HUES64 (cell line): ENCODE measurements around the gene FMNL1. TPM values are rescaled to one million over a fixed set of nuclear protein-coding genes. Genes with fewer than 3 reads are reported as not detected.

ENCODE experiments used
- H3K27ac ChIP-seq: 2 replicates; pipeline ENCODE4 v1.7.0; 2013; ENCODE audit warnings: low read depth, low read length, inconsistent platforms
- H3K27me3 ChIP-seq: 2 replicates; pipeline ENCODE4 v1.6.1; 2013; ENCODE audit warnings: mild to moderate bottlenecking, low read length; ENCODE audit not compliant: insufficient read depth
- H3K36me3 ChIP-seq: 2 replicates; pipeline ENCODE4 v1.6.1; 2013; ENCODE audit warnings: mild to moderate bottlenecking, low read length; ENCODE audit not compliant: insufficient read depth
- H3K4me1 ChIP-seq: 2 replicates; pipeline ENCODE4 v1.6.1; 2013; ENCODE audit warnings: mild to moderate bottlenecking, low read length, moderate library complexity; ENCODE audit not compliant: insufficient read depth
- H3K4me3 ChIP-seq: 2 replicates; pipeline ENCODE4 v1.5.1; 2013; ENCODE audit warnings: mild to moderate bottlenecking, low read length, moderate library complexity
- H3K9ac ChIP-seq: 2 replicates; pipeline ENCODE4 v1.6.1; 2013; ENCODE audit warnings: mild to moderate bottlenecking, low read depth, low read length
- H3K9me3 ChIP-seq: 2 replicates; pipeline ENCODE4 v1.6.1; 2013; ENCODE audit warnings: low read depth, low read length; ENCODE audit not compliant: insufficient read depth
- WGBS: fragments of 150-250, 120-280 bp; methylation state at CpG from one replicate; pipeline ENCODE4 v1.1.7; 2013; ENCODE audit warnings: missing lambda C conversion rate; 5-methylcytosine and 5-hydroxymethylcytosine counted together
- polyA plus RNA-seq, 2 experiments: library from polyadenylated mRNA; stranded (reverse); fragments of 50-300 nt; gene quantifications; one replicate each; pipeline ENCODE4 v1.2.3, GENCODE V29; 2013

FMNL1 gene, protein sequence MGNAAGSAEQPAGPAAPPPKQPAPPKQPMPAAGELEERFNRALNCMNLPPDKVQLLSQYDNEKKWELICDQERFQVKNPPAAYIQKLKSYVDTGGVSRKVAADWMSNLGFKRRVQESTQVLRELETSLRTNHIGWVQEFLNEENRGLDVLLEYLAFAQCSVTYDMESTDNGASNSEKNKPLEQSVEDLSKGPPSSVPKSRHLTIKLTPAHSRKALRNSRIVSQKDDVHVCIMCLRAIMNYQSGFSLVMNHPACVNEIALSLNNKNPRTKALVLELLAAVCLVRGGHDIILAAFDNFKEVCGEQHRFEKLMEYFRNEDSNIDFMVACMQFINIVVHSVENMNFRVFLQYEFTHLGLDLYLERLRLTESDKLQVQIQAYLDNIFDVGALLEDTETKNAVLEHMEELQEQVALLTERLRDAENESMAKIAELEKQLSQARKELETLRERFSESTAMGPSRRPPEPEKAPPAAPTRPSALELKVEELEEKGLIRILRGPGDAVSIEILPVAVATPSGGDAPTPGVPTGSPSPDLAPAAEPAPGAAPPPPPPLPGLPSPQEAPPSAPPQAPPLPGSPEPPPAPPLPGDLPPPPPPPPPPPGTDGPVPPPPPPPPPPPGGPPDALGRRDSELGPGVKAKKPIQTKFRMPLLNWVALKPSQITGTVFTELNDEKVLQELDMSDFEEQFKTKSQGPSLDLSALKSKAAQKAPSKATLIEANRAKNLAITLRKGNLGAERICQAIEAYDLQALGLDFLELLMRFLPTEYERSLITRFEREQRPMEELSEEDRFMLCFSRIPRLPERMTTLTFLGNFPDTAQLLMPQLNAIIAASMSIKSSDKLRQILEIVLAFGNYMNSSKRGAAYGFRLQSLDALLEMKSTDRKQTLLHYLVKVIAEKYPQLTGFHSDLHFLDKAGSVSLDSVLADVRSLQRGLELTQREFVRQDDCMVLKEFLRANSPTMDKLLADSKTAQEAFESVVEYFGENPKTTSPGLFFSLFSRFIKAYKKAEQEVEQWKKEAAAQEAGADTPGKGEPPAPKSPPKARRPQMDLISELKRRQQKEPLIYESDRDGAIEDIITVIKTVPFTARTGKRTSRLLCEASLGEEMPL
- 4.1 TPM for polyA plus RNA-seq (2013, experiment 1 of 2)
- polyA plus RNA-seq (2013, experiment 2 of 2): 3.2 TPM

DNA sequence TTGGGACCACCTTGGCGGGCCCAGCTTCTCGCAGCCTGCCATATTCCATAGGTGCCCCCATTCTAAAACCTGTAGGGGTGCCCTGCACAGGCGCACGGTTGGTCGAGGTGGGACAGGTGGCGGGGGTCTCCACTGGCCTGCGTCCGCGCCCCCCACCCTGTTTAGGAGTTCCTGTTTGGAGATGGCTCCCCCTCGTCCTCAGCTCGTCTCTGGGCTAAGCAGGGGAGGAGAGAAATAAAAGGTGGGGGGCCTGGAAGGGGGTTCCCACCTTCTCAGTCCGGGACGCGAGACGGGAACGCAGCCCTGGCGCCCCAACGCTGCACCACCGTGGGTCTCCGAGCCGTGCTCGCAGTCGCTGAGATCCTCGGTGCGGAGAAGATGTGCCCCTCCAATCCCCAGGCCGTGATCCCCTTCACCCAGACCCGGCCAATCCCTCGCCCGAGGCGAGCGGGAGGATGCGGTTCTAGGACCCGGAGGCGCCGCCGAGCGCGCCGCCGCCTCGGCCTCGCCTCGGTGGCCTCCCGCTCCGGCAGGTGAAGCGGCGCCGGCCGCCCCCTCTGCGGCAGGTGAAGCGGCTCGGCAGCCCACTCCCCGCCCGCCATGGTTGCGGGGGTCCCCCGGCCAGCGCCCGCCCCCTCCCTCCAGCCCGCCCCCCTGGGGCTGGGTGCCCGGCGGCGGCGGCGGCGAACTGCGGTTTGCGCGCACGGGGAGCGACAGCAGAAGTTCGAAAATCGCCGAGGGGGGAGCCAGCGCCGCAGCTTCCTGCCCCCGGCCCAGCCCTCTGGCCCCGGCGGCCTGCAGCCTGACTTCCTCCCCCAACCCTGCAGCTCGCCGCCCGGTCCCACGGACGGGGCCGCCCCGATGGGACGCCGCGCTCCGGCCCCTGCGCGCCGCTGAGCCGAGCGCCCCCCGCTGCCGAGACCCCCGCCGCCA lies at the start of gene FMNL1:
FMNL1 (plus strand) TSS at position 805 of the 933 bp plus-strand sequence. CDS start 240 bp downstream, outside the sequence.
- Histone ChIP-seq H3K9ac (peak within 1 kb of the TSS; percentile 37; the same call in 1 of the 2 replicates), H3K9me3 (no peaks in the 10 kb centered on the region), H3K36me3 (no peaks in the 10 kb centered on the region), H3K4me3 (peak within 1 kb of the TSS; percentile 61), H3K27me3 (peaks cover 50% of the 10 kb centered on the region), H3K4me1 (peaks cover 5% of the 10 kb centered on the region; the same call in 1 of the 2 replicates), H3K27ac (no peak within 1 kb of the TSS)
- WGBS: 4% methylated on average over 97 of the region's 98 CpGs

DNA sequence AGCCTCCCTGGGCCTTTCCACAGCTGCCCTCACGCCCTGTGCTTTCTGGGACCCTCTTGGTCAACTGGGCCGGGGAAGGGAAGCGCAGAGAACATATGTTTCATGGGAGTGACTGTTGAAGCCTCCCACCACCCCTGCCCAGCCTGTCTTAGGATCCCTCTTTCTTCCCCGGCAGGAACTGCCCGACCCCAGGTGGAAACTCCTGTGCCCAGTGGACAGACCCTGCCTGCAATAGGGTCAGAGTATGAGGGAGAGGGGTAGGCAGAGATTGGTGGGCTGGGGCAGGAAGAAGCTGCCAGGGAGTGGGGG lies 49.5 kb upstream of the FMNL1 start:
- 63% methylated on average over 5 of the region's 5 CpGs for WGBS
- H3K9ac ChIP-seq: peak overlapping the region; percentile 53
- peak overlapping the region; percentile 92 for H3K27ac ChIP-seq
- peaks cover 5% of the 10 kb centered on the region; the same call in 1 of the 2 replicates for H3K36me3 ChIP-seq
- H3K27me3 ChIP-seq: no peaks in the 10 kb centered on the region
- no peak overlapping the region; the same call in 1 of the 2 replicates for H3K4me3 ChIP-seq
- H3K9me3 ChIP-seq: no peaks in the 10 kb centered on the region
- peaks cover 30% of the 10 kb centered on the region for H3K4me1 ChIP-seq

DNA sequence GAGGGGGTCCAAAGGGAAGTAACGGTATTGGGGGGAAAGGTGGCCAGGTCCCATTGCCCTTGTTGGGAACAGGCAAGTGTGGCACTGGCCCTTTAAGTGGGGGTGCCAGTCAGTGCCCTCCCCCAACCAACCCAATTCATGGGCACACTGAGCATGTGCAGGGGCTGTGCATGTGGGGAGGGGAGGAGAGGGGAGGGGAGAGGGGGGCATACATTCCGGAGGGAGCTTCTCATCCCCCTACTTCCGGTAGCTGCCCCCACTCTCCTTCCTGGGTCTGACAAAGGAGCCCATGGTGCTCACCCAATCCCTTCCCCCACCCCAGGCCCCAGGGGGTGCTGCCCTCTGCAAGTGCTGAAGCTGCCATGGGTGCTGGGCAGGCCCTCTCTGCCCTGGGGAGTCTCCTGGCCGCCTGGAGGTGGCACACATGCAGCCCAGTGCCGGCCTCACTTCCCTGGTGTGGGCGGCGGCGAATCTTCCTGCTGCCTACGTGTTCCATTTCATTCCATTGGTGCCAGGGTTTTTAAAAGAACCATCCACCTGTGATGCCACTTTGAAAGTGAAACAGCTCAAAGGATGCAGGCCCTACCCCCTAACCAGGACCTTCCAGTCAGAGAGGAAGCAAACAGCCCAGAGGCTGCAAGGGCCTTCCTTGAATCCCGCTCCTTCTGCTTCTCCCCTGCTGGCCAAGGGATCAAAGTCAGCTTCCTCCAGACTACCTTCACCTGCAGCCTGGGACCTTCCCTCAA lies 49.0 kb upstream of the FMNL1 start:
- H3K9ac ChIP-seq: peak overlapping the region; percentile 53; the same call in 1 of the 2 replicates
- peak overlapping the region; percentile 92 for H3K27ac ChIP-seq
- 41% methylated on average over 10 of the region's 10 CpGs for WGBS
- peaks cover 5% of the 10 kb centered on the region; the same call in 1 of the 2 replicates for H3K36me3 ChIP-seq
- peaks cover 30% of the 10 kb centered on the region for H3K4me1 ChIP-seq
- no peak overlapping the region; the same call in 1 of the 2 replicates for H3K4me3 ChIP-seq
- no peaks in the 10 kb centered on the region for H3K27me3 ChIP-seq
- no peaks in the 10 kb centered on the region for H3K9me3 ChIP-seq

DNA sequence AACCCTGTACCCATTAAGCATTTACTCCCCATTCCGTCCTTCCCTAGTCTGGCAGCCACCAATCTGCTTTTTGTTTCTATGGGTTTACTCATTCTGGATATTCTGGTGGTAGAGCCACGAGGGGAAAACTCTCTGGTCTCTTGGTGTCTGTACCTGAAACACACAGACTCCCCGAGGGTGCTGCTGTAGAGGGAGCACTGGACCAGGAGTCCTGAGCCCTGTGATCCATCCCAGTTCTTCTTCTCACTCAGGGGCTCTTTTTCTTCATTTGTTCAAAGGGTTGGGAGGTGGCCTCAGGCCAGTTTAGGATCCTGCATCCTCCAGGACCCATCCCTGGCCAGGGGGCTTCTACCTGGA lies 45.9 kb upstream of the FMNL1 start:
- WGBS: 91% methylated on average over 3 of the region's 3 CpGs
- Histone ChIP-seq H3K4me3 (no peak overlapping the region), H3K36me3 (no peaks in the 10 kb centered on the region), H3K27ac (no peak overlapping the region), H3K27me3 (no peaks in the 10 kb centered on the region), H3K9ac (no peak overlapping the region), H3K9me3 (no peaks in the 10 kb centered on the region), H3K4me1 (peaks cover 24% of the 10 kb centered on the region)

DNA sequence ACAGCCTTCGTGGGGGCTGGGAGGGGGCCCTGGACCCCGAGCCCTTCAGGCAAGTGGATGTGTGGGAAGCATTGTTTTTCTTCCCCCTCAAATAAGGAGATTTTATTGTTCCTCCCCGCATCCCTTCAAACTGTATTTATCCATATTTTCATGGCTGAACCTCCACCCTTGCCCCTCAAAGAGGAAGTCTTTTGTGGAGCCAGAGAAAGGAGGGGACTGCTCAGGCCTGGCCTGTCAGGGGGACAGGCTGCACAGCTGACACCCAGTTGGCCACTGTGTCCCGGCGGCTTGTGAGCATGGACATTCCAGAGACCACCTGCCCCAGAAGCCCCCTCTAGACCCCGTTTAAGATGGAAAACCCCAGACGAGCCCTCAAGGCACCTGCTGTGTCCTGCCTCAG lies 44.1 kb upstream of the FMNL1 start:
- no peak overlapping the region for H3K27ac ChIP-seq
- peaks cover 6% of the 10 kb centered on the region for H3K4me1 ChIP-seq
- H3K4me3 ChIP-seq: no peak overlapping the region
- no peak overlapping the region for H3K9ac ChIP-seq
- WGBS: 88% methylated on average over 6 of the region's 7 CpGs
- no peaks in the 10 kb centered on the region for H3K27me3 ChIP-seq
- no peaks in the 10 kb centered on the region for H3K36me3 ChIP-seq
- H3K9me3 ChIP-seq: no peaks in the 10 kb centered on the region

DNA sequence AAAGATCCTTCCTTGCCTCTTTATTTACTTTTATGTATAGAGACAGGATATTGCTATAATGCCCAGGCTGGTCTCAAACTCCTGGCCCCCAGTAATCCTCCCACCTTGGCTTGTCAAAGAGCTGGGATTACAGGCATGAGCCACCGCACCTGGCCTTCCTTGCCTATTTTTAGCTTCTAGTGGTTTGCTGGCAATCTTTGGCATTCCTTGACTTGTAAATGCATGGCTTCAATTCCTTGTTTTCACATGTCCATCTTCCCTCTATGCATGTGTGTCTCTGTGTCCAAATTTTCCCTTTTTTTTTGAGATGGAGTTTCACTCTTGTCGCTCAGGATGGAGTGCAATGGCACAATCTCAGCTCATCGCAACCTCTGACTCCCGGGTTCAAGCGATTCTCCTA lies 37.5 kb upstream of the FMNL1 start:
- Histone ChIP-seq H3K36me3 (no peaks in the 10 kb centered on the region), H3K9me3 (no peaks in the 10 kb centered on the region), H3K27me3 (no peaks in the 10 kb centered on the region), H3K27ac (no peak overlapping the region), H3K9ac (no peak overlapping the region), H3K4me3 (no peak overlapping the region), H3K4me1 (no peaks in the 10 kb centered on the region)
- 96% methylated on average over 5 of the region's 5 CpGs for WGBS

DNA sequence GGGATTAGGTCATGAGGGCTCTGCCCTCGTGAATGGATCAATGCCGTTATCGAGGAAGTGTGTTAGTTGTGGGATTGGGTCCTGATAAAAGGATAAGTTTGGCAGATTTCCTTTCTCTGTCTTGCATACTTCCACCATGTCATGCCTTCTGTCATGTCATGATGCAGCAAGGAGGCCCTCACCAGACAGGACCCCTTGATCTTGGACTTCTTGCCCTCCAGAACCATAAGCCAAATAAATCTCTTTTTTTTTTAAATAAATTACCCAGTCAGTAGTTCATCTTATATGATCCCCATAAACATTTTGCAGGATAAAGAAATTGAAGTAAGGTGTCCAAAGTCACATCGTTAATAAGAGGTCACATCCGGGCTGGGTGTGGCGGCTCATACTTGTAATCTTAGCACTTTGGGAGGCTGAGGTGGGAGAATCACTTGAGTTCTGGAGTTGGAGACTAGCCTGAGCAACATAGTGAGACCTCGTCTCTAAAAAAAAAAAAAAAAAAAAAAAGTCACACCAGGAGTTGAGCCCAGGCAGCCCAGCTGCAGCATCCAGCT lies 34.8 kb upstream of the FMNL1 start:
- 0 out of 2 replicates have a peak, but pooled peaks cover 4% of the 10 kb centered on the region for H3K9me3 ChIP-seq
- no peak overlapping the region for H3K9ac ChIP-seq
- H3K4me3 ChIP-seq: no peak overlapping the region
- no peaks in the 10 kb centered on the region for H3K36me3 ChIP-seq
- 93% methylated on average over 6 of the region's 7 CpGs for WGBS
- H3K27me3 ChIP-seq: no peaks in the 10 kb centered on the region
- H3K4me1 ChIP-seq: no peaks in the 10 kb centered on the region
- no peak overlapping the region for H3K27ac ChIP-seq

DNA sequence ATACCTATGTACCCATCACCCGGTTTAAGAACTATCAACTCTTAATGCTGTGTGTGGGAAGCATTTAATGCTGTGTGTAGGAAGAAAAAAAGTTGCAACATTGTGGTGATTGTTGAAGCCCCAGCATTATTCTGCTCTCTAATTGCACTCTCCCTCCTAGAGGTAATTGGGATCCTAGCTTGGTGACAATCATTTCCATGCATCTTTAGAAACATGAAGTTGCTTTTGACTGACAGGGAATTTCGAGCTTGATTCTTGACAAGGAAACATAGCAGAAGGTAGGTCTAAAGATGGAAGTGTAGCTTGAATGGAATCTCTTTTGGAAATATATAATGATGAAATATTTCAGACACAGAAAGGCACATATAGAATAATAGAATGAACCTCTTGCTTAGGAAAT lies 32.7 kb upstream of the FMNL1 start:
- WGBS: 95% methylated on average over 1 of the region's 2 CpGs
- no peaks in the 10 kb centered on the region for H3K27me3 ChIP-seq
- no peak overlapping the region for H3K27ac ChIP-seq
- no peaks in the 10 kb centered on the region for H3K36me3 ChIP-seq
- H3K4me1 ChIP-seq: no peaks in the 10 kb centered on the region
- H3K9ac ChIP-seq: no peak overlapping the region
- no peak overlapping the region for H3K4me3 ChIP-seq
- H3K9me3 ChIP-seq: 0 out of 2 replicates have a peak, but pooled peaks cover 4% of the 10 kb centered on the region

DNA sequence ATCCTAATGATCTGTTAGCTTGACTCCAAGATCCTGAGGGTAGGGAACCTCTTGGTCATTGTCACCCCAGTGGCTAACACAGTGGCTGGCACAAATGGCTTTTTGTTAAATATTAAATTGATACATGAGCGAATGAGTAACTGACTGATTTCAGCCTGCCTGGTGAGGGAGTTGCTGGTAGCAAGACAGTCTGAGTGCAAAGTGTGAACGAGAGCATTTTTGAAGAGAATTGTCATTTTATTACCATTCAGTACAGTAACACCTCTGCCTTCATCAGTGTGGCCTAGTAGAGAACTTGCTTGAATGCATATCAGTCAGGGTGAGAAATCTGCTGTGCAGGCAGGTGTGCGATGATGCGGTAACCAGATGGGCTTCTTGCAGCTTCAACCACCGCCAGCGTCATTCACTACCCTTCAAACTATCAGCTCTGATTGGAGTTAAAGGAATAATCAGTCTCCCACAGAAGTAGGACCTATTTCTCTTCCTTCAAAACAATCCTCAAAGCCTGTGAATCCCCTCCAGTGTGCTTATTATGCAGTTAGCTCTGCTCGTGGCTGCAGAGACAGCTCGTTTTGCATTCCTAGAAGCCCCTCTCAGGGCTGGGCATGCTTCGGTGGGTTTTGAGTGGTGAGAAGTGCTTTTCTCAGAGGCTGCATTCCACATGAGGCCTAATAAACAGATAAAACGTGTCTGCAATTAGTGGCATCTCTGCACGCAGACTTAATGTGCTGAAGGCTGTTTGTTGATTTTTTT lies 31.0 kb upstream of the FMNL1 start:
- no peak overlapping the region for H3K27ac ChIP-seq
- 90% methylated on average over 11 of the region's 11 CpGs for WGBS
- H3K9ac ChIP-seq: no peak overlapping the region

More for the DNA sequence above, 31.0 kb upstream of the FMNL1 start:
- Histone ChIP-seq H3K36me3 (no peaks in the 10 kb centered on the region), H3K4me3 (no peak overlapping the region), H3K4me1 (no peaks in the 10 kb centered on the region), H3K27me3 (no peaks in the 10 kb centered on the region), H3K9me3 (0 out of 2 replicates have a peak, but pooled peaks cover 4% of the 10 kb centered on the region)
